PFSK-1 (cell line): ENCODE results near the gene PTF1A.

Source experiments
- FOXP2 ChIP-seq: optimal IDR thresholded peaks from 2 replicates; pipeline ENCODE3; 2011; ENCODE audit warnings: borderline replicate concordance, control low read depth, inconsistent platforms; ENCODE audit not compliant: insufficient read depth; ENCODE audit errors: extremely low read length, extremely low read depth
- POLR2AphosphoS5 ChIP-seq: IDR thresholded peaks from 2 replicates; pipeline ENCODE4 v1.6.1; 2012; ENCODE audit warnings: low read depth, mild to moderate bottlenecking, control low read depth, low read length, moderate library complexity
- REST ChIP-seq, 2 experiments: IDR thresholded peaks; 2 replicates each; pipeline versions ENCODE4 v1.6.1 to v1.8.0; 2011 to 2012; ENCODE audit warnings: low read depth in 2 of 2, low read length in 2 of 2, control low read depth in 1 of 2, inconsistent platforms in 1 of 2, mild to moderate bottlenecking in 1 of 2, moderate library complexity in 1 of 2; ENCODE audit not compliant: insufficient read depth in 1 of 2
- SIN3A ChIP-seq: IDR thresholded peaks from 2 replicates; pipeline ENCODE4 v1.6.1; 2012; ENCODE audit warnings: mild to moderate bottlenecking, low read length, moderate library complexity, borderline replicate concordance; ENCODE audit not compliant: insufficient read depth
- TAF1 ChIP-seq: IDR thresholded peaks from 2 replicates; pipeline ENCODE4 v1.6.1; 2012; ENCODE audit warnings: low read length, control low read depth, borderline replicate concordance; ENCODE audit not compliant: insufficient read depth

PTF1A gene

GRCh38 chr10:23195846-23196600 is 3.9 kb downstream of the PTF1A start:
- TF ChIP-seq POLR2AphosphoS5 (no peak), REST (IDR thresholded peaks at IDR 0.05; ENCODE audit: insufficient read depth in 1 of 2, low read depth in 2 of 2, low read length in 2 of 2) (no peak), TAF1 (no peak), FOXP2 (no peak), SIN3A (no peak)

GRCh38 chr10:23196915-23197314 is 4.8 kb downstream of the PTF1A start:
- TF ChIP-seq POLR2AphosphoS5 (no peak), REST (IDR thresholded peaks at IDR 0.05; ENCODE audit: insufficient read depth in 1 of 2, low read depth in 2 of 2, low read length in 2 of 2) (no peak), SIN3A (no peak), TAF1 (no peak), FOXP2 (no peak)

GRCh38 chr10:23197416-23197861 is 5.3 kb downstream of the PTF1A start:
- TF ChIP-seq TAF1 = no peak
- no peak for TF ChIP-seq FOXP2

DNA sequence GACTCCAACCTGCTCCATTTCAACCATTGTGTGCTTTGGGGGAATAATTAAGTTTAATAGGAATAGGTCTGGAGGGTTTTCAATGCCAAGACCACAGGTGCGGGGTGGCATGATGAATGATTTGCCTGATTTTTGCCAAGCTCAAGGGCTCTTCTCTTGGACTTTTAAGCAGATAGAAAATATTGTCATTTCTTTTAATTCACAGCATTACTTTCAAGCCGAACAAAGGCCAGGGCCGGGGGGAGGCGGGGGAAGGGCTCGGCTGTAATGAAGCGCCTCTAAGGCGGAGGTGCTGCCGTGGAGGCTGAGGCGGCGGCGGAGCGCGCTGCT is 6.5 kb downstream of the PTF1A start:
- TF ChIP-seq FOXP2 (no peak), SIN3A (no peak), POLR2AphosphoS5 (no peak), TAF1 (no peak), REST (IDR thresholded peaks at IDR 0.05; ENCODE audit: insufficient read depth in 1 of 2, low read depth in 2 of 2, low read length in 2 of 2) (no peak)

DNA sequence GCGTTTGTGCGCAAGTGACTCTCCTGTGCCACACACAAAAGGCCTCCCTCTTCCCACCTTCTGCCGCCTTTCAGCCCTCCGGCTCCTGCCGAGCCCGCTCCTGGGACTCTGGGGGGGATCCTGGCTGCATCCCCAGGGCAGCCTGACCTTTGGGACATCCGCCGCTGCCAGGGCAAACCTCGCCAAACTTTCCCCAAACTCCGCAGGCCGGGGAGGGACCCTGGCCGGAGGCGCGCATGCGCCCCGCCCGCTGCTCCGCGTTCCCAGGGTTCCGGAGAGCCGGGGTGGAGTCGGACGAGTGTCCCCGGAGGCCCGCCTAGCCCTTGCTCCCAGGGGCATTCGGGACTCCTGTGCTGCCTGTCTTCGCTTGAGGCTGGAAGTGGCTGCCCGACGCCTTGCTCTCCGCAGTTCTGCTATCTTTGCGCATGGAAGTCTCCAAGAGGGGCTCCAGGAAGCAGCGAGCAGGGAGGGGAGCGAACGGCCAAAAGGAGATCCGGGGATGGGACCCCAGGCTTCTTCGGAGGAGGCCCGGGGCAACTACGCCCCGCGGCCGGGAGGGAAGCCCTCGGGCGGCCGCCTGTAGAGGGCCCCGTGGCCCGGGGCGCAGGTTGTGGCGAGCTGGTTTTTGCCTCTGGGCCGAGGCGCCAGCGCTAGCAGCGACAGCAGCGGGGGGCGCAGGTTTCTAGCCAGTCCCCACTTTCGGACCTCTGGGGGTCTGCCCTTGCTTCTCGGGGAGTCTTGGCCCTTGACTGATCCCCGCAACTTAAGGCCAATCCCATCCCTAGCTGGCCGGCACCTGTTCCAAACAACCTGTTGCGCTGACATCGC is 7.0 kb downstream of the PTF1A start:
- TF ChIP-seq FOXP2 = no peak
- TF ChIP-seq SIN3A = no peak
- no peak for TF ChIP-seq REST (IDR thresholded peaks at IDR 0.05; ENCODE audit: insufficient read depth in 1 of 2, low read depth in 2 of 2, low read length in 2 of 2)
- TF ChIP-seq POLR2AphosphoS5 = no peak
- TF ChIP-seq TAF1 = no peak
